Vagina (tissue), 2 donors: ENCODE measurements around the gene SELP. TPM values are rescaled to one million over a fixed set of nuclear protein-coding genes. Genes with fewer than 3 reads are reported as not detected.

Experiments used
- DNase-seq, 2 donors: peaks; one replicate each; pipeline ENCODE4 v3.0.0-alpha.2; 2017; ENCODE audit errors: extremely low spot score in 2 of 2
- H3K27ac ChIP-seq: fragments of 200-600 bp; sonication (generic); one replicate; pipeline ENCODE4 v1.5.1; 2019
- H3K27me3 ChIP-seq: fragments of 200-600 bp; sonication (generic); one replicate; pipeline ENCODE4 v1.5.1; 2019
- H3K36me3 ChIP-seq, 2 donors: fragments of 200-600 bp; sonication (generic); one replicate each; pipeline ENCODE4 v1.5.1; 2017 to 2019
- H3K4me1 ChIP-seq: fragments of 200-600 bp; sonication (generic); one replicate; pipeline ENCODE4 v1.5.1; 2019
- H3K4me3 ChIP-seq, 2 donors: fragments of 200-600 bp; sonication (generic); 1 replicate in 1 of 2; 2 replicates in 1 of 2; pipeline ENCODE4 v1.5.1; 2016 to 2019
- H3K9me3 ChIP-seq: fragments of 200-600 bp; sonication (generic); one replicate; pipeline ENCODE4 v1.5.1; 2019
- CTCF ChIP-seq, 3 experiments: fragments of 450-650 bp in 2 of 3; fragments of 200-600 bp in 1 of 3; sonication (generic) in 1 of 3; IDR thresholded peaks; one replicate each; pipeline ENCODE4 v1.5.1; 2017 to 2019; ENCODE audit warnings: antibody characterized with exemption in 3 of 3, mild to moderate bottlenecking in 2 of 3, moderate library complexity in 2 of 3
- POLR2A ChIP-seq, 2 donors: fragments of 450-650 bp; IDR thresholded peaks; one replicate each; pipeline ENCODE4 v1.6.1; 2017; ENCODE audit warnings: antibody characterized with exemption in 2 of 2, mild to moderate bottlenecking in 2 of 2, moderate library complexity in 2 of 2
- POLR2AphosphoS5 ChIP-seq, 2 donors: sonication (generic); formaldehyde crosslinking; IDR thresholded peaks; one replicate each; pipeline ENCODE4 v1.9.0; 2017; ENCODE audit warnings: antibody characterized with exemption in 2 of 2, mild to moderate bottlenecking in 2 of 2, low read depth in 1 of 2; ENCODE audit not compliant: insufficient read depth in 1 of 2
- intact Hi-C: fragments of 100-400 bp; cut with DNase I; formaldehyde crosslinking; loops from one replicate; pipeline ENCODE4 v1.15.1; 2023
- total RNA-seq: library from RNA; depleted of rRNA; stranded (reverse); fragments of >200 nt; gene quantifications from one replicate; pipeline ENCODE4 v1.2.3, GENCODE V29; 2016

SELP gene
- total RNA-seq, 1 donor from 2014 or later = 8.8 TPM

GRCh38 chr1:169584483-169585144 lies 45.3 kb downstream of the SELP start:
- TF ChIP-seq POLR2AphosphoS5 (IDR thresholded peaks at IDR 0.05; ENCODE audit: insufficient read depth in 1 of 2, low read depth in 1 of 2) = no peak
- no peak for TF ChIP-seq CTCF (IDR thresholded peaks at IDR 0.05)
- no peak for TF ChIP-seq POLR2A (IDR thresholded peaks at IDR 0.05)
- no peaks in the 10 kb centered on the region for H3K9me3 ChIP-seq
- H3K4me1 ChIP-seq = no peaks in the 10 kb centered on the region
- no peak overlapping the region for H3K4me3 ChIP-seq
- H3K36me3 ChIP-seq = no peaks in the 10 kb centered on the region
- intact Hi-C loops = no loop called here
- DNase-seq = no peak
- H3K27me3 ChIP-seq = no peaks in the 10 kb centered on the region
- H3K27ac ChIP-seq = no peak overlapping the region

GRCh38 chr1:169577981-169578738 lies 51.8 kb downstream of the SELP start:
- H3K36me3 ChIP-seq = no peaks in the 10 kb centered on the region
- no peak for TF ChIP-seq CTCF (IDR thresholded peaks at IDR 0.05)
- TF ChIP-seq POLR2AphosphoS5 (IDR thresholded peaks at IDR 0.05; ENCODE audit: insufficient read depth in 1 of 2, low read depth in 1 of 2) = no peak
- no peak for TF ChIP-seq POLR2A (IDR thresholded peaks at IDR 0.05)
- no peaks in the 10 kb centered on the region for H3K4me1 ChIP-seq
- intact Hi-C loops = no loop called here
- no peak for DNase-seq
- H3K27ac ChIP-seq = no peak overlapping the region
- H3K27me3 ChIP-seq = no peaks in the 10 kb centered on the region
- H3K9me3 ChIP-seq = no peaks in the 10 kb centered on the region
- H3K4me3 ChIP-seq = no peak overlapping the region

- Histone ChIP-seq H3K36me3 (no peaks in the 10 kb centered on the region), H3K9me3 (no peaks in the 10 kb centered on the region), H3K27ac (no peak overlapping the region), H3K4me3 (no peak overlapping the region), H3K4me1 (no peaks in the 10 kb centered on the region), H3K27me3 (no peaks in the 10 kb centered on the region)
- TF ChIP-seq CTCF (IDR thresholded peaks at IDR 0.05) = no peak
- no peak for TF ChIP-seq POLR2A (IDR thresholded peaks at IDR 0.05)
- TF ChIP-seq POLR2AphosphoS5 (IDR thresholded peaks at IDR 0.05; ENCODE audit: insufficient read depth in 1 of 2, low read depth in 1 of 2) = no peak
- no peak for DNase-seq
- intact Hi-C loops = no loop called here
These were observed 53.0 kb downstream of the SELP start for GRCh38 chr1:169576935-169577331.

GRCh38 chr1:169576241-169576934 lies 53.5 kb downstream of the SELP start:
- TF ChIP-seq POLR2A (IDR thresholded peaks at IDR 0.05) (no peak), CTCF (IDR thresholded peaks at IDR 0.05) (no peak), POLR2AphosphoS5 (IDR thresholded peaks at IDR 0.05; ENCODE audit: insufficient read depth in 1 of 2, low read depth in 1 of 2) (no peak)
- Histone ChIP-seq H3K27ac (no peak overlapping the region), H3K4me3 (no peak overlapping the region), H3K36me3 (no peaks in the 10 kb centered on the region), H3K4me1 (no peaks in the 10 kb centered on the region), H3K27me3 (no peaks in the 10 kb centered on the region), H3K9me3 (no peaks in the 10 kb centered on the region)
- no peak for DNase-seq
- intact Hi-C loops = no loop called here
